HPDE6-E6E7 (cell line): ENCODE data around the gene TM9SF4.
"Not testable (repeated sequence)": the region's sequence is repeated elsewhere in the genome, so short reads cannot be mapped to it uniquely, and the experiment has no call there.

Experiments used
- DNase-seq: peaks from one replicate; pipeline ENCODE4 v3.0.0; 2011; ENCODE audit warnings: missing footprints; ENCODE audit errors: extremely low spot score

Gene TM9SF4

GRCh38 chr20:32089637-32090362 lies 19.7 kb upstream of the TM9SF4 start:
- no peak for DNase-seq

- peak; percentile 88 for DNase-seq
These were observed 17.6 kb upstream of the TM9SF4 start for GRCh38 chr20:32091888-32092346.

DNA sequence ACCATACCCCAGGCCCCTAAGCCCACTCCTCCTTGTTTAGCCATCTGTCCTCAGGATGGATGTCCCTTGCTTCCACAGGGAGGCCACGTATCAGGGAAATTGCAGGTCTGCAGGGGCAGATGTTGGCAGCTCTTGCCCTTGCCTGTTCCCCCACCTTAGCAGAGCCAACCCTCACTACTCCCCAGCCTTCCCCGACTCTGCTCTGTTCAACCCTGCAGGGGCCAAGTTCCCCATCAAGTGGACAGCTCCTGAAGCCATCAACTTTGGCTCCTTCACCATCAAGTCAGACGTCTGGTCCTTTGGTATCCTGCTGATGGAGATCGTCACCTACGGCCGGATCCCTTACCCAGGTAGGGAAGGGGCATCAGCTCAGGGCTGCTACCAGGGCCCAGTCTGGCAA lies 10.7 kb upstream of the TM9SF4 start:
- no peak for DNase-seq

- no peak for DNase-seq
These were observed 611 bp upstream of the TM9SF4 start for GRCh38 chr20:32108814-32109391.

DNA sequence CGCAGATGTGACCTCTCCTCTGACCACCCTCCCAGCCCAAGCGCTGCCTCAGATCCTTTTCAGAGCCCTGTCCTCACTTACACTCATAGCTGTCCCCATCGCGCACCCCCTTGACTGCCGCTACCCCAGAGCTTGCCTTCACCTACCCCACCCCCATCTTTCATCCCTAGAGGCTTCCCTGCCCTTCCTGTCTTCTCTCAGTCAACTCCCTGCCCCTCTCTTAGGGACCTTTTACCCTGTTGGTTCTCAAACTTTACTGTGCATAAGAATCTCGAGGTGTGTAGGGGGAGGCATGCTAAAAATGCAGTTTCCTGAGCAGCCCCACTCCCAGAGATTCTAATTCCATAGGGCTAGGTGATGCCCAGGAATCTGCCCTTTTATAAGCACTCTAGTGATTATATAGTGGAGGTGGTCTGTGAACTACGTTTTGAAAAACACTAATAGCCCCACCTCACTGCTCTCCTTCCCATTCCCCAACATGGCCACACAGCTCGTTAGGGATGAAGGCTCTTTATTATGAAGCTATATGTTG lies 725 bp downstream of the TM9SF4 start:
- DNase-seq: no peak

DNA sequence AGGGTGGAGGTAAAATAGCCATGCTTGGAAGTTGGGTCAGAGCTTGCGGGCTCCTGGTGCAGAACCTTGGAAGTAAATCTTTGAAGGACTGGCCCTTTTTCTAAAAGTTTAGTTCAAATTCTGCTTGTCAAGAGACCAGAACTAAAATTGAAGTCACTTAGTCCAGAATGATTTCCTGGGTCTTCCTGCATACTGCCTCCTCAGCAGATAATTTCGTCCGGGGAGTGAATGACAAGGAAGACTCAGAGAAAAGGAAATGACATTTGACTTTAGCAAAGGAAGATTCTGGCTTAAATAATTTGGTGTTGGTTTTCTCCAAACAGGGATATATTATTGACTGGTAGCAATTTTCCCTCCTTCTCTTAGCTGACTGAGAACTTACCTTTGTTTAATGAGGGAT lies 1.2 kb downstream of the TM9SF4 start:
- no peak for DNase-seq

- no peak for DNase-seq
These were observed 1.7 kb downstream of the TM9SF4 start for GRCh38 chr20:32111156-32111686.

DNA sequence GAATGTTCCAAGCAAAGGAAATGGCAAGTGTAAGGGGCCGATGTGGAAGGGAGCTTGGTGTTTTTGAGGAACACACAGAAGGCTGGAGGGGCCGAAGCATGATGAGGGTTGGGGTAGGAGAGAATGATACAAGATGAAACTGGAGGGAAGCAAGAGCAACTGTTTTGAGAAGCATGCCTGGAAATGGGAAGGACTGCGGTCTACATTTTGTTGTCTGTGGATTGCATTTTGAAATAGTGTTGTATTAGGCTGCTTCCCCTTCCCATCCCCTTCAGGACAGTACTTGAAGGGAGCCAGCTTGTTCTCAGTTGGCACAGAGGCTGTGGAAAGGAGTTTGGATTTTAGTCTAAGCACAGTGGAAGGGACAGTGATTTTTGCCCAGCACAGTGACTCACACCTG lies 2.2 kb downstream of the TM9SF4 start:
- DNase-seq: no peak

DNA sequence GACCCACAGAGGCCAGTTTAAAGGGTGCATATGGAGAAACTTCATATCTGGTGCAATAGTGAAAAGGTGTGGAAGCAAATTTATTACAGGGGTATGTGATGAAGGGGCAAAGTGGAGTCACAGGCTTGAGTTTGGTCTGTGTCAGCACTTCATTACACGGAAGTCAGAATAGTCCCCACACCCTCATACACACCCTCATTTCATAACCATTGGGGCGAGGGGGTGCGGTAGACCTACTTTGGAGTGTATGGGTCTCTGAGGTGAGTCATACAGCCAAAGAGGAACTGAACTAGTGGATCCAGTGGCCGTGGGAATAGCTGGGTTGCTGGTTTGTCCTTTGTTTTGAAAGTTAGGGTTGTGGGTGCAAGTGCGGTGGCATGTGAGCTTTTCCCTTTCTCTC lies 3.3 kb downstream of the TM9SF4 start:
- DNase-seq: peak; percentile 72

DNA sequence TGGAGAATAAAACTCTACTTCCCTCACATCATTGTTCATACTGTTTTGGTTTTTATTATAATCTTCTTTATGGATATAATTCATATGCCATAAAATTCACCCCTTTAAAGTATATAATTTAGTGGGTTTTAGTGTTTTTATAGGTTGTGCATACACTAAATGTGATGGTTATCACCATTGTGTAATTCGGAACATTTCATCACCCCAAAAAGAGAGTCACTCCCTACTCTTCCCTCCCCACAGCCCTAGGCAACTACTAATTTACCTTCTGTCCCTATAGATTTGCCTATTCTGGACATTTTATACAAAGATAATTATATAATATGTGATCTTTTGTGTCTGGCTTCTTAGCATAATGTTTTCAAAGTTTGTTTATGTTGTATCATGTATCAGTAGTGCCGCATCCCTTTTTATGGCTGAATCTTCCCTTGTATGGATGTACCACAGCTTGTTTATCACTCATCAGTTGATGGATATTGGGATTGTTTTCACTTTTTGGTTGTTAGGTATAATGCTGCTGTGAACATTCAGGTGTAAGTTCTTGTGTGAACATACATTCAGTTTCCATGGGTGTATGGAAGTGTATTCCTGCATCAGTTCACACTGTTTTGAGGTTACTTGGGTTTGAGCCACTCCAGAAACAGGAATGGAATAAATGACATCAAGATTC lies 4.2 kb downstream of the TM9SF4 start:
- no peak for DNase-seq

GRCh38 chr20:32114305-32114960 lies 4.9 kb downstream of the TM9SF4 start:
- no peak for DNase-seq

- no peak for DNase-seq
These were observed 5.8 kb downstream of the TM9SF4 start for GRCh38 chr20:32115211-32115767.

DNA sequence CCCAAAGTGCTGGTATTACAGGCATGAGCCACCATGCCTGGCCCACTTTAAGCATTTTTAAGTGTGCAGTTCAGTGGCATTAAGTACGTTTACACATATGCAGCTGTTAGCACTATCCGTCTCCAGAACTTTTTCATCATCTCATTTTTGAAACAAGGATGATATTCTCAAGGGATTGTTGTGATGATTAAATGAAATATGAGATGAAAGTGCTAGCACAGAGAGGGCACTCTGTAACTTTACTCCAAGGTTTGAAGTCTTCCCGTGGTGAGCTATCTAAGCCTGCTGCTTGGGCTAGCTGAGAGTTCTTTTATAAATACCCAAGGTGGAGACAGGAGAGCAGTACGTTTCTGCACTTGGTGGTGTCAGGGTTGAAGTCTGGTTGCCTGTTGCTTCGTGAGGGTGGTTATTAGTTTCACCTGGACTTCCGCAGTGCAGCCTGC lies 6.6 kb downstream of the TM9SF4 start:
- DNase-seq: no peak

DNA sequence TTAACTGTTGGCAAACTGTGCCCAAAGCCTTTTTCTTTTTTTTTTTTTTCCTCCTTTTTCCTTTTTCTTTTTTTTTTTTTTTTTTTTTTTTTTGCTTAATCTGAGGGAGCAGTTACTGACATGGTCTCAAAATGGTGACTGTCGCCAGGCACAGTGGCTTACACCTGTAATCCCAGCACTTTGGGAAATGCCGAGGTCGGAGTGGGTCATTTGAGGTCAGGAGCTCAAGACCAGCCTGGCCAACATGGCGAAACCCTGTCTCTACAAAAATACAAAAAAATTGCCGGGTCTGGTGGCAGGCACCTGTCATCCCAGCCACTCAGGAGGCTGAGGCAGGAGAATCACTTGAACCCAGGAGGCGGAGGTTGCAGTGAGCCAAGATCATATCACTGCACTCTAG lies 7.3 kb downstream of the TM9SF4 start:
- not testable (repeated sequence) for DNase-seq

DNA sequence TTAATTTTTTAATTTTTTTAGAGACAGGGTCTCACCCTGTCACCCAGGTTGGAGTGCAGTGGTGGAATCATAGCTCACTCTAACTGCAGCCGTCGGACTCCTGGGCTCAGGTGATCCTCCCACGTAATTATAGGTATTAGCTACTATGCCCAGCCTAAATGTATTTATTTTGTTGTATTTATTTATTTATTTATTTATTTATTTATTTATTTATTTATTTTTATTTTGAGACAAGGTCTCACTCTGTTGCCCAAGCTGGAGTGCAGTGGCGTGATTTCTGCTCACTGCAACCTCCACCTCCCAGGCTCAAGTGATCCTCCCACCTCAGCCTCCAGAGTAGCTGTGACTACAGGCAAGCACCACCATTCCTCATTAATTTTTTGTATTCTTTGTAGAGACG lies 8.9 kb downstream of the TM9SF4 start:
- not testable (repeated sequence) for DNase-seq

- no peak for DNase-seq
These were observed 10.2 kb downstream of the TM9SF4 start for GRCh38 chr20:32119734-32120133.

DNA sequence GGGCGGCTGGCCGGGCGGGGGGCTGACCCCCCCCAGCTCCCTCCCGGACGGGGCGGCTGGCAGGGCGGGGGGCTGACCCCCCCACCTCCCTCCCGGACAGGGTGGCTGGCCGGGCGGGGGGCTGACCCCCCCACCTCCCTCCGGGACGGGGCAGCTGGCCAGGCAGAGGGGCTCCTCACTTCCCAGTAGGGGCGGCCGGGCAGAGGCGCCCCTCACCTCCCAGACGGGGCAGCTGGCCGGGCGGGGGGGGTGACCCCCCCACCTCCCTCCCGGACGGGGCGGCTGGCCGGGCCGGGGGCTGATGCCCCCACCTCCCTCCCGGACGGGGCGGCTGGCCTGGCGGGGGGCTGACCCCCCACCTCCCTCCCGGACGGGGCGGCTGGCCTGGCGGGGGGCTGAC lies 12.4 kb downstream of the TM9SF4 start:
- not testable (repeated sequence) for DNase-seq

GRCh38 chr20:32123088-32123487 lies 13.6 kb downstream of the TM9SF4 start:
- DNase-seq: no peak

DNA sequence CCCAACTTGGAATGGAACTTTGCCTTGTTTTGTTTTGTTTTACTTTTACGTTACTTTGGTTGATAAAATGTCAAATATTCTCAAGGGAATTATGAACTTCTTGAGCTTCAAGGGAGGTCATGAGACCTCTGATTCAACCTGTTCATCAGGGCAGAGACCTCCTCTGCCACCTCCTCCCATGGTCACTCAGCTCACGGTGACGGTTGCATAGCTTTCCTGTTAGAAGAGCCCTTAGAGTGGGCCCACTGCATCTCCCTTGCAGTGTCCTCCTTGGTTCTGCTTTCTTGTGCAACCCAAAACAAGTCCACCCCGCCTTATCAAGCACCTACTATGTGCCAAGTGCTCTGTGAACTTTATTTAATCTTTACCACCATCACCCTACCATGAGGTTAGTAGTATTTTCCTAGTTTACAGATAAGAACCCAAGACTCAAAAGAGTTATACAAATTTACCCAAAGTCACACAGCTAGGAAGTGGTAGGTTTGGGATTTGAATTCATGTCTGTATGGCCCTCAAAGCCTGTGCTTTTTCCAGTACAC lies 15.5 kb downstream of the TM9SF4 start:
- no peak for DNase-seq

GRCh38 chr20:32125506-32125905 lies 16.0 kb downstream of the TM9SF4 start:
- DNase-seq: no peak

DNA sequence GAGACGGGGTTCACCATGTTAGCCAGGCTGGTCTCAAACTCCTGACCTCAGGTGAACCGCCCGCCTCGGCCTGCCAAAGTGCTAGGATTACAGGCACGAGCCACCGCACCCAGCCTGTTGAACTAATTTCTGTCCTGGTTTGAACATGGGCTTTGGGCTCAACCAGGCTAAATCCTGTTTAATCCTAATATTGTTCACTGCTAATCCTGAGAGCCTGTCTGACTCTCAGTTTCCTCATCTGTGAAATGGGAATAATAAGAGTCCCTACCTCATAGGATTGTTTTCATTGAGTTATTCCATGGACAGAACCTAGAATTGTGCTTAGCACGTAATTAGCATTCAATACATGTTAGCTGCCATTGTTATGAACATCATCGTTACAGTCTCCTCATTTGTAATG lies 17.4 kb downstream of the TM9SF4 start:
- no peak for DNase-seq
